Measurements from ENCODE around the gene LOXL1. TPM values are rescaled to one million over a fixed set of nuclear protein-coding genes. Genes with fewer than 3 reads are reported as not detected.

The LOXL1 gene
- total and polyA plus RNA-seq, 2 experiments from 2014 or later, result 54.5 to 92.4 TPM

DNA sequence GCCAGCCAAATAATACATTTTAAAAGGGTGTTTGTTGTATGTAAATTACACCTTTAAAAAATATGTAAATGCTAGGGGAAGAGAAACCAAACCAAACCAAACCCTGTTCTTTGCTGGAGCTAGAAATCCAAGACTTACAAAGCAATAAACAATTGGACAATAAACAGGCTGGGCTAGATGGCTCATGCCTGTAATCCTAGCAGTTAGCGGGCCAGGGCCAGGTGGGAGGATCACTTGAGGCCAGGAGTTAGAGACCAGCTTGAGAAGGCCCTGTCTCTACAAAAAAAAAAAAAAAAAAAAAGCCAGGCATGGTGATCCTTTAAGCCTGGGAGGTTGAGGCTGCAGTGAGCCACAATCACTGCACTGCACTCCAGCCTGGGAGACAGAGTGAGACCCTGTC lies 53.4 kb downstream of the LOXL1 start:
- no peaks in the 10 kb centered on the region for H3K9me3 ChIP-seq (ENCODE audit: low read depth)
- H3K4me3 ChIP-seq, result no peak overlapping the region
- peaks cover 9% of the 10 kb centered on the region for H3K4me1 ChIP-seq (ENCODE audit: low read depth)
- no peak overlapping the region for H3K27ac ChIP-seq
- DNase-seq (ENCODE audit: low read depth in 1 of 2, low spot score in 1 of 2), result no peak
- peaks cover 7% of the 10 kb centered on the region for H3K27me3 ChIP-seq
- TF ChIP-seq, protein P1, sequence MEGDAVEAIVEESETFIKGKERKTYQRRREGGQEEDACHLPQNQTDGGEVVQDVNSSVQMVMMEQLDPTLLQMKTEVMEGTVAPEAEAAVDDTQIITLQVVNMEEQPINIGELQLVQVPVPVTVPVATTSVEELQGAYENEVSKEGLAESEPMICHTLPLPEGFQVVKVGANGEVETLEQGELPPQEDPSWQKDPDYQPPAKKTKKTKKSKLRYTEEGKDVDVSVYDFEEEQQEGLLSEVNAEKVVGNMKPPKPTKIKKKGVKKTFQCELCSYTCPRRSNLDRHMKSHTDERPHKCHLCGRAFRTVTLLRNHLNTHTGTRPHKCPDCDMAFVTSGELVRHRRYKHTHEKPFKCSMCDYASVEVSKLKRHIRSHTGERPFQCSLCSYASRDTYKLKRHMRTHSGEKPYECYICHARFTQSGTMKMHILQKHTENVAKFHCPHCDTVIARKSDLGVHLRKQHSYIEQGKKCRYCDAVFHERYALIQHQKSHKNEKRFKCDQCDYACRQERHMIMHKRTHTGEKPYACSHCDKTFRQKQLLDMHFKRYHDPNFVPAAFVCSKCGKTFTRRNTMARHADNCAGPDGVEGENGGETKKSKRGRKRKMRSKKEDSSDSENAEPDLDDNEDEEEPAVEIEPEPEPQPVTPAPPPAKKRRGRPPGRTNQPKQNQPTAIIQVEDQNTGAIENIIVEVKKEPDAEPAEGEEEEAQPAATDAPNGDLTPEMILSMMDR (IDR thresholded peaks at IDR 0.05; ENCODE audit: low read depth, low read length), result no peak
- no peaks in the 10 kb centered on the region for H3K36me3 ChIP-seq

DNA sequence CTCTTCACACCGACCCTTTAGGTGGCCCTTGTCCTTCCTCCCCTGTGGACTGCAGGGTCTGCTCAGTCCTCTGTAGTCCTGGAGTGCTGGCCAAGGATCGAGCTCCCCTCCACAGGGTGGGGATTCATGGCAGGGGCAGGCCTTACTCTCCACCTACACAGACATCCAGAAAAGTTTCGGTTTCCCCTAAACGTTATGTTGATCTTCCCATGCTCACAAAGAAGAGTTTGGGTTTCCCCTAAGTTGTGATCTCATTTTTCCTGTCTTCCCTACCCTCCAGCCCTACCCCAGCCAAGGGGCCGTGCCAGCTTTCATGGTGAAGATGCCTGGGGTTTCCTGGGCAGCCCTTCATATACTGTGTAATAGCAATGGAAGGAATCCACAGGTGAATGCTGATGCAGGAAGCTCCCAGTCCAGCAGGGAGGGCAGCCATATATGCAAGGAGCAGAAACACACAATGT lies 55.5 kb downstream of the LOXL1 start:
- peaks cover 3% of the 10 kb centered on the region for H3K27me3 ChIP-seq
- no peak overlapping the region for H3K4me3 ChIP-seq
- TF ChIP-seq, protein P1 (IDR thresholded peaks at IDR 0.05; ENCODE audit: low read depth, low read length), result no peak
- H3K27ac ChIP-seq, result no peak overlapping the region
- H3K4me1 ChIP-seq (ENCODE audit: low read depth), result peaks cover 9% of the 10 kb centered on the region
- peak in 1 of 2 donors; percentile 12 for DNase-seq (ENCODE audit: low read depth in 1 of 2, low spot score in 1 of 2)
- H3K9me3 ChIP-seq (ENCODE audit: low read depth), result no peaks in the 10 kb centered on the region
- H3K36me3 ChIP-seq, result no peaks in the 10 kb centered on the region

DNA sequence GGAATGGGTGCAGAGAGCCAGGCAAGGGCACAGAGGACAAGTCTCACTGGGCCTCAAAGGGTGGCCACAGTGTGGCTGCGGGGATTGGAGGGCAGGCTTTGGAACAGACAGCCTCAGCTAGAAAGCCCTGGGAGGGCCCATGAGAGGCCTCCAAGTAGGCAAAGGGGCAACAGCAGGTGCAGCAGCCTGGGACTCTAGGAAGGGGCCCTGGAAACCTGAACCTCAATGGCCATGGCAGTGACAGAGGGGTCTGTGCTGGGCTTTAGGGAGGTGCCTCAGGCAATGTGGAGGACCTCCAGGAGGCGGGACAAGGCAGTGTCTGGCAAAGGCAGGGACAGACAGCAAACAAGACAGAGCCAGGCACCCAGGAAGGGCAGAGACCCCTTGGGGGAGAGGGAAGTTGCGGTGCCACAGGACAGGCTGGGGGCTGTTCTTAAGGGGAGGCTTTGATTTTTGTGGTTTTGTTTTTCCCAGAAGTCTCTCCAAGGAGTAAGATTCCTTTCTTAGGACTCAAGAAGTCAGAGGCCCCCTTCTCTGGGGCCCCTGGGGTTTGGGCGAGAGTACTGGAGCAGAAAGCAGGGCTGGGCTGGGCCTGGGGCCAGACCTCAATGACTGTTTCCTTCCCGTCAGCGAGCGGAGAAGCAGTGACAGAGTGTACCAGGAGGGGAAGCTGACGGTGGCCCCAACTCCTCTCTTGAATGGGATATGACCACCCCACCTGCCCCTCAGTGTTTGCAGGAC lies 56.1 kb downstream of the LOXL1 start:
- TF ChIP-seq, protein P1 (IDR thresholded peaks at IDR 0.05; ENCODE audit: low read depth, low read length), result no peak
- DNase-seq (ENCODE audit: low read depth in 1 of 2, low spot score in 1 of 2), result peak in 1 of 2 donors; percentile 92
- H3K27me3 ChIP-seq, result peaks cover 3% of the 10 kb centered on the region
- no peaks in the 10 kb centered on the region for H3K9me3 ChIP-seq (ENCODE audit: low read depth)
- peaks cover 9% of the 10 kb centered on the region for H3K4me1 ChIP-seq (ENCODE audit: low read depth)
- peak overlapping the region; percentile 46 for H3K27ac ChIP-seq
- H3K36me3 ChIP-seq, result no peaks in the 10 kb centered on the region
- H3K4me3 ChIP-seq, result no peak overlapping the region

DNA sequence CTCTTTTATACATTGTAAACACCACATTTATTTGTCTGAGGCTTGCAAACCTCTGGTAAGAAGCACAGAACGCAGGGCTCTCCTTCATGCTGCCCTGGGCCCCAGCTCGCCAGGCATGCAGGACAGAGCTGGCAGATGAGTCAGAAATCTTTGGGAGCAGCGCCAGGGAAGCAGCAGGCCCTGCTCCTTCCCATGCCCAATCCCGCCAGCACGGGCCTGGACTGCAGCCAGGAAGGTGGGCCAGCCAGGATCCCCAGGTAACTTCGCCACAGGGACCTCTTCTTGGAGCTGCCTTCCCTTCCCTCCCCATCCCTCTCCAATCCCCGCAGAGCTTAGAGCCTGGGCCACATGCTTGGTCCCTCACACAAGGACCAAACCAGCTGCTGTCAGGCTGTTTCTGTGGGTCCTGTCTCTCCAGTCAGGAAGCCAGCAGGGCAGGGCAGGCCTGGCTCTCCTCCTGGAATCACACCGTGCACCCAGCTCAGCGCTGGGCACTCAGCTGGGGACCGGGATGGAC lies 57.0 kb downstream of the LOXL1 start:
- H3K27me3 ChIP-seq, result no peaks in the 10 kb centered on the region
- no peak overlapping the region for H3K4me3 ChIP-seq
- TF ChIP-seq, protein P1 (IDR thresholded peaks at IDR 0.05; ENCODE audit: low read depth, low read length), result no peak
- DNase-seq (ENCODE audit: low read depth in 1 of 2, low spot score in 1 of 2), result peak in 1 of 2 donors; percentile 86
- no peaks in the 10 kb centered on the region for H3K36me3 ChIP-seq
- peaks cover 9% of the 10 kb centered on the region for H3K4me1 ChIP-seq (ENCODE audit: low read depth)
- H3K9me3 ChIP-seq (ENCODE audit: low read depth), result no peaks in the 10 kb centered on the region
- H3K27ac ChIP-seq, result no peak overlapping the region

DNA sequence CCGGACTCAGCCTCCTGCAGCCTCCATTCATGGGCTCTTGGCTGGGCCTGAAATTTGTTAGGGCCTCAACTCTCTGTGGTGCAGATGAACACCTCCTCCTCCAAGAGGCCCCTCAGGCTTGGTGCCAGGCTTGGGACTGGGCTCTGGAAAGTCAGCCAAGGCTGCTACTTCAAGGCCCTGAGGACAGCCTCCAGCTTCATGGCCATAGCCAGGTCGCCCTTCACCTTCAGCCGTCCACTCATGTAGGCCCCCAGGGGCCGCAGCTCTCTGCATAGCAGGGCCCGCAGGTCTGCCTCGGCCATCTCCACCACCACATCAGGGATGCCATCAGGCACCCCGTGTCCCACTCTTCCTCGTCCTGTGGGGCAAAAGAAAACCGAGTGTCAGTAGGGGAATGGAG lies 57.5 kb downstream of the LOXL1 start:
- DNase-seq (ENCODE audit: low read depth in 1 of 2, low spot score in 1 of 2), result no peak
- Histone ChIP-seq H3K9me3 (ENCODE audit: low read depth) (no peaks in the 10 kb centered on the region), H3K27me3 (no peaks in the 10 kb centered on the region), H3K36me3 (no peaks in the 10 kb centered on the region), H3K4me1 (ENCODE audit: low read depth) (peaks cover 9% of the 10 kb centered on the region), H3K4me3 (no peak overlapping the region), H3K27ac (no peak overlapping the region)
- TF ChIP-seq, protein P1 (IDR thresholded peaks at IDR 0.05; ENCODE audit: low read depth, low read length), result no peak

All from cardiac muscle cell (in vitro differentiated cells and primary cell).